ENCODE measurements around the gene CASP3.

CASP3 gene

GRCh38 chr4:184671101-184671500 is 21.9 kb upstream of the CASP3 start:
- no peak for TF ChIP-seq CTCF (IDR thresholded peaks at IDR 0.05)
- Histone ChIP-seq H3K4me3 (no peak overlapping the region), H3K27ac (no peak overlapping the region), H3K36me3 (peaks cover 34 to 68% (median 63%) of the 10 kb centered on the region in 3 donors), H3K27me3 (no peaks in the 10 kb centered on the region), H3K9me3 (no peaks in the 10 kb centered on the region), H3K4me1 (no peaks in the 10 kb centered on the region)
- no peak for DNase-seq
- intact Hi-C loops (cut with DNase I; ENCODE audit: low total_unique reads) = loop anchor here (1.0 kb wide), 1 partner anchor 31 kb away; no protein-coding TSS in a partner anchor

GRCh38 chr4:184669251-184669650 is 20.0 kb upstream of the CASP3 start:
- H3K27ac ChIP-seq = no peak overlapping the region

GRCh38 chr4:184668511-184669114 is 19.4 kb upstream of the CASP3 start:
- TF ChIP-seq CTCF (IDR thresholded peaks at IDR 0.05) = no peak
- intact Hi-C loops (cut with DNase I; ENCODE audit: low total_unique reads) = no loop called here
- Histone ChIP-seq H3K4me3 (no peak overlapping the region), H3K9me3 (no peaks in the 10 kb centered on the region), H3K27me3 (no peaks in the 10 kb centered on the region), H3K36me3 (peaks cover 33 to 63% (median 59%) of the 10 kb centered on the region in 3 donors), H3K4me1 (no peaks in the 10 kb centered on the region), H3K27ac (no peak overlapping the region)
- DNase-seq = no peak

More at GRCh38 chr4:184669251-184669650, 20.0 kb upstream of the CASP3 start:
- H3K4me3 ChIP-seq = no peak overlapping the region
- no peak for TF ChIP-seq CTCF (IDR thresholded peaks at IDR 0.05)
- no peaks in the 10 kb centered on the region for H3K4me1 ChIP-seq
- no peak for DNase-seq
- no peaks in the 10 kb centered on the region for H3K9me3 ChIP-seq
- intact Hi-C loops (cut with DNase I; ENCODE audit: low total_unique reads) = no loop called here
- no peaks in the 10 kb centered on the region for H3K27me3 ChIP-seq
- H3K36me3 ChIP-seq = peaks cover 34 to 69% (median 62%) of the 10 kb centered on the region in 3 donors

GRCh38 chr4:184668096-184668495 is 18.8 kb upstream of the CASP3 start:
- Histone ChIP-seq H3K4me1 (no peaks in the 10 kb centered on the region), H3K36me3 (peaks cover 33 to 58% (median 54%) of the 10 kb centered on the region in 3 donors), H3K9me3 (no peaks in the 10 kb centered on the region), H3K27ac (no peak overlapping the region), H3K27me3 (no peaks in the 10 kb centered on the region), H3K4me3 (no peak overlapping the region)
- DNase-seq = no peak
- intact Hi-C loops (cut with DNase I; ENCODE audit: low total_unique reads) = no loop called here
- TF ChIP-seq CTCF (IDR thresholded peaks at IDR 0.05) = no peak

GRCh38 chr4:184666670-184667069 is 17.4 kb upstream of the CASP3 start:
- intact Hi-C loops (cut with DNase I; ENCODE audit: low total_unique reads) = no loop called here
- Histone ChIP-seq H3K27me3 (no peaks in the 10 kb centered on the region), H3K4me3 (no peak overlapping the region), H3K9me3 (no peaks in the 10 kb centered on the region), H3K36me3 (peaks cover 22 to 45% (median 43%) of the 10 kb centered on the region in 3 donors), H3K4me1 (peaks cover 0 to 10% (median 6%) of the 10 kb centered on the region in 4 donors), H3K27ac (no peak overlapping the region)
- no peak for DNase-seq
- no peak for TF ChIP-seq CTCF (IDR thresholded peaks at IDR 0.05)

Data from tibial artery (tissue), 4 donors.